Measurements from ENCODE around the gene TTC4.

DNA sequence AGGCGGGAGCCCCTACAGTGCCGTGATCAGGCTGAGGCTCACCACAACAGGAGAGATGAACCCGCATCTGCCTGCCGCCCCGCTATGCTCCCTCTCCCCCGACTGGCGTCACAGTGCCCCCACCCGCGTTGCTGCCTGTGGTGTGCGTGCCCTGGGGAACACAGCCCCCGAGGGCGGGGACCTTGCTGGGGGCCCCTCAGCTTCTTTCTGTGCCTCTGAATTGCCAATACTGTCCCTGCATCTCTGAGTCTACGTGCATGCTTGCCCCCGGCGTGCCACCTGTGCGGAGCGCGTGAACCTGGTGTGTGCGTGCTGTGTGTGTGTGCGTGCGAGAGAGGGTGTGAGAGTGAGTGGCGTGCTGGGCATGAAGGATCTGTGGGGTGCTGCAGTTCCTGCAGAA, 38.4 kb downstream of the TTC4 start:
- TF ChIP-seq, protein P1, sequence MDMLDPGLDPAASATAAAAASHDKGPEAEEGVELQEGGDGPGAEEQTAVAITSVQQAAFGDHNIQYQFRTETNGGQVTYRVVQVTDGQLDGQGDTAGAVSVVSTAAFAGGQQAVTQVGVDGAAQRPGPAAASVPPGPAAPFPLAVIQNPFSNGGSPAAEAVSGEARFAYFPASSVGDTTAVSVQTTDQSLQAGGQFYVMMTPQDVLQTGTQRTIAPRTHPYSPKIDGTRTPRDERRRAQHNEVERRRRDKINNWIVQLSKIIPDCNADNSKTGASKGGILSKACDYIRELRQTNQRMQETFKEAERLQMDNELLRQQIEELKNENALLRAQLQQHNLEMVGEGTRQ (IDR thresholded peaks at IDR 0.05; ENCODE audit: borderline replicate concordance, low read depth, low read length), result no peak
- TF ChIP-seq CTCF (IDR thresholded peaks at IDR 0.05) (no peak), POLR2AphosphoS5 (IDR thresholded peaks at IDR 0.05; ENCODE audit: low read depth, low read length) (no peak)
